ENCODE data around the gene HPCA.

The HPCA gene

DNA sequence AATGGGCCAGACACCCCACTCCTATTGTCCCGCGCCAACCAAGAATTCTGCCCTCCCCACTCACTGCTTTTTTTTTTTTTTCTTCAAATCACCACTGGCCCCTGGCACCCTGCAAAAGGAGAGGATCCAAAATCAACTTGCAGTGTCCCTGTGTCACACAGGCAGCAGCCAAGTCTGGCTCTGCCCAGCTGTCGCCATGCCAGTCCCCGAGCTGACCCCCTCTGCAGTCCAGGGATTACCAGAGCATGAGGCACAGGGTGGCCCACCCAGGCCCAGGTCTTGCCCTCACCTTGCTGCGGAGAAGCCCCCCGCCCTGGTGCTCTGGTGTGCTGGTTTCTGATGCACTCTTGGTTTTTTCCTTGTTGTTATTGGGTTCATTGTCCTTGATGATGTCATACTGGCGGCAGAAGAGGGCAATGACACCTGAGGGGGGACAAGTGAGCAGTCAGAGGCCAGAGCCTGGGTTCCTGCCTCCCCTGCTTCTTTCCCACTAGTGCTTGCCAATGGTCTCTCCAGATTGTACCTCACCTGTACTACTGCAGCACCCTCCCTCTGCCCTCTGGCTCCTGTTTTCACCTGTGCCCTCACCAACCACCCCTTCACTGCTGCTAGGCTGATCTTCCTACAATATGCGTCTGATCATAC, 21.8 kb upstream of the HPCA start:
- Histone ChIP-seq H2BK5ac (ENCODE audit: low read length) (no peak overlapping the region), H3K79me1 (ENCODE audit: low read length) (no peaks in the 10 kb centered on the region), H2BK15ac (replicated peaks; ENCODE audit: low read depth) (no peak overlapping the region), H3K79me2 (ENCODE audit: control insufficient read depth, insufficient read depth, low read length) (no peaks in the 10 kb centered on the region), H2AK5ac (ENCODE audit: low read length) (no peak overlapping the region), H3K9ac (ENCODE audit: low read length) (no peak overlapping the region), H3K27me3 (ENCODE audit: insufficient read depth, low read length, poor library complexity) (no peaks in the 10 kb centered on the region), H3K27ac (ENCODE audit: low read depth, low read length) (no peak overlapping the region), H4K8ac (ENCODE audit: low read depth, low read length) (no peak overlapping the region), H3K4me3 (ENCODE audit: low read length) (no peak overlapping the region), H2BK120ac (ENCODE audit: low read depth, low read length) (no peak overlapping the region), H3K56ac (ENCODE audit: low read length) (no peak overlapping the region), H3K4ac (ENCODE audit: low read depth, low read length) (no peak overlapping the region), H3K4me1 (ENCODE audit: control insufficient read depth, low read depth, low read length) (no peaks in the 10 kb centered on the region), H4K5ac (ENCODE audit: low read length) (no peak overlapping the region), H3K23ac (ENCODE audit: low read length) (no peak overlapping the region), H3K36me3 (ENCODE audit: control insufficient read depth, insufficient read depth, low read length) (no peaks in the 10 kb centered on the region), H3K18ac (ENCODE audit: low read length) (no peak overlapping the region), H3K4me2 (ENCODE audit: low read length) (no peak overlapping the region)
- no peak for DNase-seq
- no CpG with 5 or more reads among the region's 8 CpGs for WGBS (ENCODE audit: extremely low coverage, insufficient coverage, low lambda C conversion rate)

DNA sequence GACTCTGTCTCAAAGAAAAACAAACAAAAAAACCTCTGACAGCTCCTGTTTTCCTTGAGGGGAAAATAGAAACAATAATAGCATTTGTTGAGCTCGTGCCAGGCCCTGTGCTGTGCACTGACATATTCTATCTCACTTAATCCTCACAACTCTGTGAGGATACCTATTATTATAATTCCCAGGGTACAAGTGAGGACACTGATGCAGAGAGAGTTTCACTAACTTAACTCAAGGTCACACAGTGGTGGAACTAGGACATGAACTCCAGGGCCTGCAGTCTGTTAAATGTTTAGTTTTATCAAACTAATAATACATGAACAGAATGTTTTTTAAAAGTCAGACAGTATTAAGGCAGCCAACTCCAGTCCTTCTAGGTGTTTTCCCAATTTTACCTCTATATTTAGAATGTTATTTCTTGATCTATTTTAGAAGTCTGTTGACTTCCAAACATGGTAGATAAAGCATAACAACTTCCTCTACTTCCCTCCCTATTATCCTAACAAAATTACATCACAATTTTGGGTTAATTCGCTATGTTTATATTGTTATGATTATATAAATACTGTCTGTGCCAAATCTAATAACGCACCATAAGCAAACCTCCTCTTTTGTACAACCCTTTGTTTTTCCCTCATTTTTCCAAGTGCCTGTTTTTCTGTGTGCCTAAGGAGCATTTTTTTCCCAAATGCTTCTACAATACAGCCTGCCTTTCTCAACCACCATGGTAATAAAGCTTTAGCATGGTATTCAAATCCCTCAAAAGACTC, 20.5 kb upstream of the HPCA start:
- H3K79me1 ChIP-seq (ENCODE audit: low read length) = no peaks in the 10 kb centered on the region
- no CpG with 5 or more reads among the region's 3 CpGs for WGBS (ENCODE audit: extremely low coverage, insufficient coverage, low lambda C conversion rate)
- H3K18ac ChIP-seq (ENCODE audit: low read length) = no peak overlapping the region
- no peak overlapping the region for H2BK5ac ChIP-seq (ENCODE audit: low read length)
- H2AK5ac ChIP-seq (ENCODE audit: low read length) = no peak overlapping the region
- no peak overlapping the region for H3K9ac ChIP-seq (ENCODE audit: low read length)
- no peak overlapping the region for H2BK15ac ChIP-seq (replicated peaks; ENCODE audit: low read depth)
- DNase-seq = no peak
- H4K5ac ChIP-seq (ENCODE audit: low read length) = no peak overlapping the region
- no peaks in the 10 kb centered on the region for H3K4me1 ChIP-seq (ENCODE audit: control insufficient read depth, low read depth, low read length)
- no peak overlapping the region for H4K8ac ChIP-seq (ENCODE audit: low read depth, low read length)
- H2BK120ac ChIP-seq (ENCODE audit: low read depth, low read length) = no peak overlapping the region
- no peak overlapping the region for H3K4me3 ChIP-seq (ENCODE audit: low read length)
- H3K4ac ChIP-seq (ENCODE audit: low read depth, low read length) = no peak overlapping the region
- no peaks in the 10 kb centered on the region for H3K36me3 ChIP-seq (ENCODE audit: control insufficient read depth, insufficient read depth, low read length)
- no peaks in the 10 kb centered on the region for H3K27me3 ChIP-seq (ENCODE audit: insufficient read depth, low read length, poor library complexity)
- no peak overlapping the region for H3K56ac ChIP-seq (ENCODE audit: low read length)
- no peak overlapping the region for H3K4me2 ChIP-seq (ENCODE audit: low read length)
- no peak overlapping the region for H3K23ac ChIP-seq (ENCODE audit: low read length)
- no peaks in the 10 kb centered on the region for H3K79me2 ChIP-seq (ENCODE audit: control insufficient read depth, insufficient read depth, low read length)
- no peak overlapping the region for H3K27ac ChIP-seq (ENCODE audit: low read depth, low read length)

GRCh38 chr1:32867151-32867550, 19.1 kb upstream of the HPCA start:
- H3K23ac ChIP-seq (ENCODE audit: low read length) = no peak overlapping the region
- no peak overlapping the region for H3K4ac ChIP-seq (ENCODE audit: low read depth, low read length)
- H3K4me1 ChIP-seq (ENCODE audit: control insufficient read depth, low read depth, low read length) = peaks cover 5% of the 10 kb centered on the region
- no peak overlapping the region for H4K5ac ChIP-seq (ENCODE audit: low read length)
- no peak overlapping the region for H3K4me2 ChIP-seq (ENCODE audit: low read length)
- H3K56ac ChIP-seq (ENCODE audit: low read length) = no peak overlapping the region
- H3K79me1 ChIP-seq (ENCODE audit: low read length) = no peaks in the 10 kb centered on the region
- H2AK5ac ChIP-seq (ENCODE audit: low read length) = no peak overlapping the region
- no peaks in the 10 kb centered on the region for H3K79me2 ChIP-seq (ENCODE audit: control insufficient read depth, insufficient read depth, low read length)
- no peak overlapping the region for H3K27ac ChIP-seq (ENCODE audit: low read depth, low read length)
- no peak overlapping the region for H3K4me3 ChIP-seq (ENCODE audit: low read length)
- H2BK15ac ChIP-seq (replicated peaks; ENCODE audit: low read depth) = no peak overlapping the region
- H3K18ac ChIP-seq (ENCODE audit: low read length) = no peak overlapping the region
- H4K8ac ChIP-seq (ENCODE audit: low read depth, low read length) = no peak overlapping the region
- H3K27me3 ChIP-seq (ENCODE audit: insufficient read depth, low read length, poor library complexity) = no peaks in the 10 kb centered on the region
- no CpG with 5 or more reads among the region's 5 CpGs for WGBS (ENCODE audit: extremely low coverage, insufficient coverage, low lambda C conversion rate)
- no peak for DNase-seq
- H2BK120ac ChIP-seq (ENCODE audit: low read depth, low read length) = no peak overlapping the region
- no peak overlapping the region for H2BK5ac ChIP-seq (ENCODE audit: low read length)
- no peaks in the 10 kb centered on the region for H3K36me3 ChIP-seq (ENCODE audit: control insufficient read depth, insufficient read depth, low read length)
- H3K9ac ChIP-seq (ENCODE audit: low read length) = no peak overlapping the region

- Histone ChIP-seq H3K27me3 (ENCODE audit: insufficient read depth, low read length, poor library complexity) (no peaks in the 10 kb centered on the region), H2BK5ac (ENCODE audit: low read length) (no peak overlapping the region), H3K79me2 (ENCODE audit: control insufficient read depth, insufficient read depth, low read length) (no peaks in the 10 kb centered on the region), H3K36me3 (ENCODE audit: control insufficient read depth, insufficient read depth, low read length) (no peaks in the 10 kb centered on the region), H3K23ac (ENCODE audit: low read length) (no peak overlapping the region), H3K56ac (ENCODE audit: low read length) (no peak overlapping the region), H3K4me1 (ENCODE audit: control insufficient read depth, low read depth, low read length) (peaks cover 6% of the 10 kb centered on the region), H3K27ac (ENCODE audit: low read depth, low read length) (no peak overlapping the region), H3K4me3 (ENCODE audit: low read length) (no peak overlapping the region), H3K9ac (ENCODE audit: low read length) (no peak overlapping the region), H3K4me2 (ENCODE audit: low read length) (no peak overlapping the region), H2BK15ac (replicated peaks; ENCODE audit: low read depth) (no peak overlapping the region), H3K4ac (ENCODE audit: low read depth, low read length) (no peak overlapping the region), H2BK120ac (ENCODE audit: low read depth, low read length) (no peak overlapping the region), H2AK5ac (ENCODE audit: low read length) (no peak overlapping the region), H4K5ac (ENCODE audit: low read length) (no peak overlapping the region), H3K18ac (ENCODE audit: low read length) (no peak overlapping the region), H4K8ac (ENCODE audit: low read depth, low read length) (no peak overlapping the region), H3K79me1 (ENCODE audit: low read length) (no peaks in the 10 kb centered on the region)
- DNase-seq = no peak
- no CpG with 5 or more reads among the region's 7 CpGs for WGBS (ENCODE audit: extremely low coverage, insufficient coverage, low lambda C conversion rate)
Measured at GRCh38 chr1:32867671-32868070, 18.6 kb upstream of the HPCA start.

DNA sequence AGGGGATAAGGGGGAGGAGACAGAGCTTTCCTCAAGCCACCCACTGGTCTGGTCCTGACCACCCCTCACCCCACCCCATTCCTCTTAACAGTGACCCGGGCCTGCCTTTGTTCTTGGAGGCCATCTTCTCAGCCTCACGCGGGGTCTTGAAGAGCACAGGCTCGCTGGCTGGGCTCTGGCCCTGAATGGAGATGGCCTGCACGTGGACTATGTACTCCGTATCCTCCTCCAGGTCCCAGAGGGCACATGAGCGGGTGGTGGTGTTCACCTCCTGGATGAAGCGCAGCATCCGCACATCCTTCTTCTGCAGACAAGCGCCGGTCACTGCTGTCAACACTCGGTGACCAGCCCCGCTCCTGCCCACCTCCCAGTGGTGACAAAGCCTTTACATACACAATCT, 18.2 kb upstream of the HPCA start:
- WGBS (ENCODE audit: extremely low coverage, insufficient coverage, low lambda C conversion rate) = no CpG with 5 or more reads among the region's 13 CpGs

More for the DNA sequence above, 18.2 kb upstream of the HPCA start:
- Histone ChIP-seq H2BK120ac (ENCODE audit: low read depth, low read length) (no peak overlapping the region), H4K5ac (ENCODE audit: low read length) (no peak overlapping the region), H3K23ac (ENCODE audit: low read length) (no peak overlapping the region), H3K4me2 (ENCODE audit: low read length) (no peak overlapping the region), H2AK5ac (ENCODE audit: low read length) (no peak overlapping the region), H3K79me2 (ENCODE audit: control insufficient read depth, insufficient read depth, low read length) (no peaks in the 10 kb centered on the region), H3K79me1 (ENCODE audit: low read length) (no peaks in the 10 kb centered on the region), H3K27ac (ENCODE audit: low read depth, low read length) (no peak overlapping the region), H3K56ac (ENCODE audit: low read length) (no peak overlapping the region), H3K27me3 (ENCODE audit: insufficient read depth, low read length, poor library complexity) (no peaks in the 10 kb centered on the region), H3K4me3 (ENCODE audit: low read length) (no peak overlapping the region), H2BK15ac (replicated peaks; ENCODE audit: low read depth) (no peak overlapping the region), H3K9ac (ENCODE audit: low read length) (no peak overlapping the region), H3K4ac (ENCODE audit: low read depth, low read length) (no peak overlapping the region), H2BK5ac (ENCODE audit: low read length) (no peak overlapping the region), H3K18ac (ENCODE audit: low read length) (no peak overlapping the region), H4K8ac (ENCODE audit: low read depth, low read length) (no peak overlapping the region), H3K36me3 (ENCODE audit: control insufficient read depth, insufficient read depth, low read length) (no peaks in the 10 kb centered on the region), H3K4me1 (ENCODE audit: control insufficient read depth, low read depth, low read length) (peaks cover 6% of the 10 kb centered on the region)
- no peak for DNase-seq

Data from mesendoderm (in vitro differentiated cells).